K562 (cell line): ENCODE measurements around the gene VTA1. TPM values are rescaled to one million over a fixed set of nuclear protein-coding genes. Genes with fewer than 3 reads are reported as not detected.

Experiments used
- CBFA2T2 ChIP-seq: fragments of 450-650 bp; conservative IDR thresholded peaks from 2 replicates; pipeline ENCODE4 v1.6.1; 2017; ENCODE audit warnings: mild to moderate bottlenecking
- CBX1 ChIP-seq: sonication (generic); IDR thresholded peaks from 2 replicates; pipeline ENCODE4 v1.6.1; 2016; ENCODE audit warnings: antibody characterized with exemption, low read depth, mild to moderate bottlenecking
- CSDE1 ChIP-seq, 2 experiments: fragments of 450-650 bp; IDR thresholded peaks; 2 replicates each; pipeline ENCODE4 v1.6.1; 2016; ENCODE audit warnings: mild to moderate bottlenecking in 1 of 2
- HBP1 ChIP-seq: fragments of 450-650 bp; formaldehyde crosslinking; IDR thresholded peaks from 2 replicates; pipeline ENCODE4 v1.4.0; 2022; ENCODE audit warnings: missing genetic modification characterization
- ILK ChIP-seq: fragments of 450-650 bp; IDR thresholded peaks from 2 replicates; pipeline ENCODE4 v1.6.1; 2016; ENCODE audit warnings: missing genetic modification characterization, low read depth, mild to moderate bottlenecking, missing compliant biosample characterization, moderate library complexity, borderline replicate concordance
- KLF6 ChIP-seq: fragments of 250-450 bp; sonication (Bioruptor Pico); IDR thresholded peaks from 2 replicates; pipeline ENCODE4 v1.4.0; 2020; ENCODE audit warnings: mild to moderate bottlenecking, moderate library complexity, borderline replicate concordance
- NELFE ChIP-seq: IDR thresholded peaks from 2 replicates; pipeline ENCODE4 v1.6.1; 2011; ENCODE audit warnings: mild to moderate bottlenecking; ENCODE audit not compliant: insufficient read depth, insufficient read length
- TAF1 ChIP-seq: IDR thresholded peaks from 2 replicates; pipeline ENCODE4 v1.6.1; 2011; ENCODE audit warnings: mild to moderate bottlenecking, low read length, moderate library complexity; ENCODE audit not compliant: insufficient read depth, control insufficient read depth, severe bottlenecking; ENCODE audit errors: extremely low read depth
- TCF7 ChIP-seq: sonication (generic); IDR thresholded peaks from 2 replicates; pipeline ENCODE4 v1.6.1; 2016; ENCODE audit warnings: antibody characterized with exemption, borderline replicate concordance
- ZBTB7A ChIP-seq: IDR thresholded peaks from 2 replicates; pipeline ENCODE4 v1.6.1; 2011; ENCODE audit warnings: low read depth, mild to moderate bottlenecking, low read length, moderate library complexity, borderline replicate concordance; ENCODE audit not compliant: control insufficient read depth
- ZNF407 ChIP-seq: fragments of 450-650 bp; IDR thresholded peaks from 2 replicates; pipeline ENCODE4 v1.6.1; 2016; ENCODE audit warnings: low read depth
- ZNF431 ChIP-seq: sonication (generic); formaldehyde crosslinking; IDR thresholded peaks from 2 replicates; pipeline ENCODE4 v1.8.0; 2022; ENCODE audit warnings: mild to moderate bottlenecking, missing genetic modification reagents
- ZNF445 ChIP-seq: fragments of 250-450 bp; sonication (Bioruptor Pico); IDR thresholded peaks from 2 replicates; pipeline ENCODE4 v1.4.0; 2020; ENCODE audit warnings: low read depth, mild to moderate bottlenecking, moderate library complexity
- ZNF518B ChIP-seq: fragments of 250-450 bp; sonication (Bioruptor Pico); IDR thresholded peaks from 2 replicates; pipeline ENCODE4 v1.5.0; 2021; ENCODE audit warnings: mild to moderate bottlenecking, moderate library complexity
- polyA plus RNA-seq, 8 experiments: library from polyadenylated mRNA; depleted of rRNA in 4 of 8; stranded (reverse) in 5 of 8; unstranded in 3 of 8; fragments of >200 nt; fragmentation: Nextera tagmentation in 2 of 8; fragmentation: Illumina TruSeq in 1 of 8; extraction: Ambion mirVana in 2 of 8; extraction: Trizol in 1 of 8; gene quantifications; 2 replicates each; pipeline versions ENCODE4 v1.2.1 to v1.2.3, GENCODE V29; 2011 to 2014; ENCODE audit warnings: inconsistent platforms in 1 of 8, missing spikeins in 1 of 8
- total RNA-seq, 7 experiments: library from RNA; depleted of rRNA in 6 of 7; stranded (reverse); fragments of >200 nt in 6 of 7; fragmentation: Illumina TruSeq in 2 of 7; extraction: Trizol in 2 of 7; gene quantifications; 2 replicates each; pipeline versions ENCODE4 v1.2.1 to v1.2.3, GENCODE V29; 2011 to 2021; ENCODE audit warnings: low replicate concordance in 1 of 7

VTA1 gene
- total and polyA plus RNA-seq, 9 of the 15 experiments (the other 6 are each of a cell fraction or from before 2014, with no cell fraction given): 47.8 to 182 (median 84.6) TPM

GRCh38 chr6:142146828-142147662, at the start of gene VTA1, which contains the start of gene NMBR (continued):
- TF ChIP-seq KLF6: no peak
- TF ChIP-seq ILK (tag): no peak
- no peak for TF ChIP-seq NELFE
- peak; percentile 10; the same call in 1 of the 2 replicates for TF ChIP-seq ZNF431
- TF ChIP-seq ZNF518B: no peak
- no peak for TF ChIP-seq TCF7
- no peak for TF ChIP-seq HBP1 (CRISPR knock-in tag)
- TF ChIP-seq ZNF407: peak; percentile 100
- peak; percentile 90 for TF ChIP-seq ZBTB7A
- TF ChIP-seq ZNF445: no peak
- TF ChIP-seq TAF1: peak; percentile 84
- TF ChIP-seq CBX1: peak; percentile 70
- TF ChIP-seq CBFA2T2: no peak
- TF ChIP-seq CSDE1 (IDR thresholded peaks at IDR 0.05): peak in 1 of 2 experiments; percentile 62; a peak in 1 of 4 replicates
